HepG2 (cell line): ENCODE results near the gene CELSR3. TPM values are rescaled to one million over a fixed set of nuclear protein-coding genes. Genes with fewer than 3 reads are reported as not detected.

ENCODE experiments used
- ATAC-seq: fragments of 200-7000 bp; cut with Tn5 transposase; 3 replicates; pipeline ENCODE4 v1.9.1; 2020; ENCODE audit warnings: mild to moderate bottlenecking, moderate library complexity
- BruUV-seq: library from RNA; stranded (reverse); fragments of 400-500 nt; replicated peaks from 2 replicates; lab custom pipeline; 2021; lab: Mats Ljungman, UMichigan
- CTCF ChIA-PET: fragments of 300-600 bp; formaldehyde crosslinking; extraction: SDS; loops from one replicate; lab custom pipeline; 2021; ENCODE audit warnings: low total read pairs, inconsistent platforms, low intra/inter-chr PET ratio; lab: Yijun Ruan, JAX
- POLR2A ChIA-PET: fragments of 350-600 bp; sonication (Branson Sonifier 250); formaldehyde crosslinking; loops from one replicate; lab custom pipeline; 2020; ENCODE audit warnings: antibody characterized with exemption, inconsistent platforms; lab: Yijun Ruan, JAX
- DNase-seq: peaks from one replicate; pipeline ENCODE4 v3.0.0-alpha.2; 2015; ENCODE audit warnings: low spot score
- FAIRE-seq: peaks from 3 replicates; lab custom pipeline; 2011; peaks lifted over from hg19 to GRCh38; lab: Jason Lieb, UNC
- H2AFZ ChIP-seq: one replicate; pipeline ENCODE4 v1.6.1; 2011; ENCODE audit warnings: low read length, inconsistent platforms
- H3K27ac ChIP-seq: fragments of 300-600 bp; 3 replicates; pipeline ENCODE4 v1.8.0; 2011; ENCODE audit warnings: mixed run types, mild to moderate bottlenecking, mixed read lengths, low read length, inconsistent platforms; ENCODE audit not compliant: insufficient read depth; ENCODE audit errors: extremely low read length
- H3K27me3 ChIP-seq, 2 experiments: fragments of 200-600 bp in 1 of 2; 2 replicates in 1 of 2; 3 replicates in 1 of 2; pipeline versions ENCODE4 v1.6.0 to v1.8.0; 2011; ENCODE audit warnings: low read length in 2 of 2, mild to moderate bottlenecking in 2 of 2, moderate library complexity in 2 of 2, inconsistent platforms in 1 of 2; ENCODE audit not compliant: insufficient read depth in 2 of 2, control insufficient read depth in 1 of 2
- H3K36me3 ChIP-seq, 2 experiments: fragments of 200-600 bp in 1 of 2; replicated peaks in 1 of 2; 2 replicates in 1 of 2; 3 replicates in 1 of 2; pipeline versions ENCODE4 v1.5.1 to v1.8.0; 2011; ENCODE audit warnings: low read length in 2 of 2, inconsistent platforms in 1 of 2; ENCODE audit not compliant: insufficient read depth in 2 of 2, control insufficient read depth in 1 of 2
- H3K4me1 ChIP-seq: 2 replicates; pipeline ENCODE4 v1.5.1; 2012; ENCODE audit warnings: low read length, inconsistent platforms; ENCODE audit not compliant: insufficient read depth
- H3K4me2 ChIP-seq: 2 replicates; pipeline ENCODE4 v1.6.0; 2011; ENCODE audit warnings: low read depth, low read length, inconsistent platforms
- H3K4me3 ChIP-seq, 3 experiments: fragments of 200-600 bp in 1 of 3; sonication (generic), shearing (Covaris generic) in 1 of 3; replicated peaks in 1 of 3; 2 replicates each; pipeline ENCODE4 v1.5.1; 2011 to 2016; ENCODE audit warnings: low read length in 3 of 3, inconsistent platforms in 2 of 3, low read depth in 2 of 3, mild to moderate bottlenecking in 2 of 3, control low read depth in 1 of 3, mixed read lengths in 1 of 3; ENCODE audit not compliant: insufficient read depth in 1 of 3
- H3K79me2 ChIP-seq: one replicate; pipeline ENCODE4 v1.6.1; 2011; ENCODE audit warnings: low read length, inconsistent platforms; ENCODE audit not compliant: insufficient read depth
- H3K9ac ChIP-seq: 2 replicates; pipeline ENCODE4 v1.6.0; 2011; ENCODE audit warnings: mild to moderate bottlenecking, low read depth, low read length, inconsistent platforms; ENCODE audit not compliant: insufficient read depth
- H3K9me3 ChIP-seq: 2 replicates; pipeline ENCODE4 v1.5.1; 2012; ENCODE audit warnings: mild to moderate bottlenecking, low read length
- H4K20me1 ChIP-seq: 2 replicates; pipeline ENCODE4 v1.6.0; 2011; ENCODE audit warnings: inconsistent platforms, mild to moderate bottlenecking, low read length, moderate library complexity; ENCODE audit not compliant: insufficient read depth
- BHLHE40 ChIP-seq: IDR thresholded peaks from 2 replicates; pipeline ENCODE4 v1.6.1; 2011; ENCODE audit warnings: low read length, improper control_type of control experiment
- ELF3 ChIP-seq: IDR thresholded peaks from 2 replicates; pipeline ENCODE4 v1.6.1; 2016; ENCODE audit warnings: missing genetic modification reagents, missing compliant biosample characterization
- ESRRA ChIP-seq: sonication (generic); formaldehyde crosslinking; IDR thresholded peaks from 2 replicates; pipeline ENCODE4 v1.5.1; 2020; ENCODE audit warnings: mild to moderate bottlenecking, low read depth, missing genetic modification reagents
- FOSL2 ChIP-seq: sonication (generic); formaldehyde crosslinking; IDR thresholded peaks from 2 replicates; pipeline ENCODE4 v1.4.0; 2020; ENCODE audit warnings: missing genetic modification reagents
- POLR2G ChIP-seq: fragments of 200-400 bp; formaldehyde crosslinking; IDR thresholded peaks from 2 replicates; pipeline ENCODE4 v1.6.1; 2018; ENCODE audit warnings: mild to moderate bottlenecking, low read depth, low read length, moderate library complexity
- THAP11 ChIP-seq: IDR thresholded peaks from 2 replicates; pipeline ENCODE4 v1.6.1; 2016; ENCODE audit warnings: missing biosample characterization, missing genetic modification reagents
- U2AF1 ChIP-seq: fragments of 200-400 bp; formaldehyde crosslinking; optimal IDR thresholded peaks from 2 replicates; pipeline ENCODE3; 2017; ENCODE audit warnings: mild to moderate bottlenecking, low read depth, low read length
- ZNF605 ChIP-seq: sonication (generic); formaldehyde crosslinking; IDR thresholded peaks from 2 replicates; pipeline ENCODE4 v1.8.0; 2022; ENCODE audit warnings: mild to moderate bottlenecking, missing genetic modification reagents
- ZNF83 ChIP-seq: sonication (generic); formaldehyde crosslinking; IDR thresholded peaks from 2 replicates; pipeline ENCODE4 v1.4.0; 2020; ENCODE audit warnings: missing genetic modification reagents, mild to moderate bottlenecking, borderline replicate concordance
- ZNF850 ChIP-seq: sonication (generic); formaldehyde crosslinking; conservative IDR thresholded peaks from 2 replicates; pipeline ENCODE4 v1.9.0; 2021; ENCODE audit warnings: mild to moderate bottlenecking, missing genetic modification reagents
- WGBS: methylation state at CpG from one replicate; pipeline ENCODE4 v1.1.6; 2017; ENCODE audit warnings: low lambda C conversion rate; 5-methylcytosine and 5-hydroxymethylcytosine counted together
- in situ Hi-C: cut with HindIII; loops from 2 replicates; pipeline ENCODE4 v1.10.0; 2017; ENCODE audit warnings: low pct_unique_long_range_greater_than_20kb; ENCODE audit not compliant: extremely low pct_ligation_motif_present
- intact Hi-C: fragments of 100-400 bp; cut with micrococcal nuclease; formaldehyde crosslinking; loops from one replicate; pipeline ENCODE4 v1.10.0; 2022; ENCODE audit not compliant: unreplicated experiment
- polyA plus RNA-seq, 8 experiments: library from polyadenylated mRNA; depleted of rRNA in 3 of 8; stranded (reverse) in 7 of 8; unstranded in 1 of 8; fragments of >200 nt; fragmentation: Illumina TruSeq in 4 of 8; extraction: Trizol in 4 of 8; gene quantifications; 2 replicates each; pipeline versions ENCODE4 v1.2.1 to v1.2.3, GENCODE V29; 2011 to 2016; ENCODE audit warnings: low read depth in 4 of 8, missing spikeins in 1 of 8, mixed read lengths in 1 of 8; ENCODE audit not compliant: insufficient read depth in 1 of 8
- total RNA-seq, 5 experiments: library from RNA; depleted of rRNA; stranded (reverse); fragments of >200 nt; fragmentation: Illumina TruSeq; extraction: Trizol; gene quantifications; 2 replicates each; pipeline ENCODE4 v1.2.3, GENCODE V29; 2016; ENCODE audit warnings: low read depth in 1 of 5
- TF ChIP-seq, protein P1 (sequence below): sonication (generic); formaldehyde crosslinking; IDR thresholded peaks from 2 replicates; pipeline ENCODE4 v1.5.0; 2020; ENCODE audit warnings: mild to moderate bottlenecking, missing genetic modification reagents
- TF ChIP-seq, protein P2 (sequence below): sonication (generic); formaldehyde crosslinking; IDR thresholded peaks from 2 replicates; pipeline ENCODE4 v1.4.0; 2020; ENCODE audit warnings: mild to moderate bottlenecking, missing genetic modification reagents, borderline replicate concordance

The CELSR3 gene
- total and polyA plus RNA-seq, 2 of the 13 experiments (the other 11 are each of a cell fraction or from before 2014, with no cell fraction given), result 5.4 to 6.7 TPM

DNA sequence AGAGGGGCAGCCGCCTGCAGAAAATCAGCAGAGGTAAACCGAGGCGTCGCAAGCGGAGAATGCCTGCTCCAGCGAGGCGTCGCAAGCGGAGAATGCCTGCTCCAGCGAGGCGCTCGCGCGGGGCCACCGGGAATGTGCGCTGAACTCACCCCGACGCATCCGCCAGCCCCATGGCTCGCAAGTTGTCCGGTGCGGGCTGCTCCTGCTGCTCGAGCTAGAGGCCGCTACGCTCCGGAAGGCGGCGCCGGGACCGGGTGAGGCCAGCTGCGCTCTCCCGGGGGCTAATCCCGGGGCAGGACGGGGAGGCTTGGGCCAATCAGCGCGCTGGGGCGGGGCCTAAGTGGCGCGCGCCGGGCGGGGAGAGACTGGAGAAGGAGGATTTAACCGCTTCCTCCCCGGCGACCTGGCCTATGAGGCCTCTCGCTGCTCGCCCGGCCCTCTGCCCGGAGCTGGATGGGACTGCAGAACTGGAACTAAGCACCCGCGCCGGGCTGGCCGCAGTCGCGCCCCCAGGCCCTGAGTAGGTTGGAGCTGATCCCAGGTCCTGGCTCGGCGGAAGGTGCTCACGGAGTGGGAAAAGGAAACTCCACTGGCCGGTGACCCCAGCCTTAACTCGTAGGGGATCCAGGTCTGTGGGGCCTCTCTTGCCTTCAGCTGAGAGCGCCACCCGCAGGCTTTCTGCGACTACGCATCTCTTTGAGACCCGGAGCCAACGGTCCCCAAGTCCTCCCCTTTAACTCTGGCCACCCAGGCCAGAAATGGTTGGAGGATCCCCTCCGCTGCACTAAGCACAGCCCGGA, 27.3 kb downstream of the CELSR3 start, which contains the start of gene SLC26A6 (continued):
- TF ChIP-seq POLR2G (peak; percentile 83), BHLHE40 (no peak), ZNF605 (CRISPR knock-in tag) (peak; percentile 76; the same call in 1 of the 2 replicates)

DNA sequence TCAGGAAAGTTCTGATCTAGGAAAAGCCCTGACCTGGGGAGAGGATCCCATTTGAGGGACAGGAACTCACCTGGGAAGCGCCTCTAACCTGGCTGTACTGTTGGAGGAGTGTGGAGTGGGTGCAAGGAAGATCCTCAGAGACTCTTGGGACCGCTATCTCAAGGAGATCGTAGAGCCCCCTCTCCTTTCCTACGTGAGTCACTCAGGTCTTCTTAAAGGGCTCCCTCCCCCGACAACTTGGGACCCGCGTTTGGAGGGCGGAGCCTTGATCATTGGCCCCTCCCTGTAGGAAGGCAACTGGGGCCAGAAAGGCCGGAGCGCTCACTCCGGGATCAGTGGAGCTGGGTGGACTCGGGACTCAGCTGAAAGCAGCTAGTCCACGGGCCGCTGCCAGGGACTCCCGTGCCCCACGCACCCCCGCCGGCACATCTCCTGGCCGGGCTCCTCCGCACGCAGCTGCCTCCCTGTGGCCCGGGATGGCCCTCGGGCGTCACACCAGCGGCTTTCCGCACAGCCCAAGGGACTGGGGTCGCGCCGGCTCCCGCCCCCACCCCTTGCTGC, 27.9 kb downstream of the CELSR3 start:
- H3K27me3 ChIP-seq, result no peaks in the 10 kb centered on the region; a peak in 1 of 5 replicates
- TSS peak; percentile 58 for BruUV-seq
- peaks cover 13 to 40% of the 10 kb centered on the region in 2 experiments; a peak in 4 of 5 replicates for H3K36me3 ChIP-seq
- ChIA-PET POLR2A (interaction anchor here (0.7 to 4.8 kb wide), 22 partner anchors 12 to 373 kb away, joined by 3 to 140 read pairs (median 7); partner anchors contain the start of genes CCDC51, CELSR3, COL7A1 and IP6K2), CTCF (interaction anchor here (2.2 kb wide), 1 partner anchor 25 kb away, joined by 13 read pairs; the partner anchor contains the start of gene UQCRC1)
- peaks cover 43% of the 10 kb centered on the region for H3K79me2 ChIP-seq
- in situ Hi-C loops, result no loop called here
- ATAC-seq (peak; percentile 32), FAIRE-seq (peak; percentile 30), DNase-seq (peak; percentile 35)
- no peaks in the 10 kb centered on the region for H3K9me3 ChIP-seq
- intact Hi-C loops, result loop anchor here (1.0 to 2.0 kb wide), 3 partner anchors 16 to 78 kb away; partner anchors contain the start of genes PFKFB4 and UQCRC1
- no peak overlapping the region for H2AFZ ChIP-seq
- no peaks in the 10 kb centered on the region for H4K20me1 ChIP-seq
- 5% methylated on average over 7 of the region's 30 CpGs for WGBS
- H3K27ac ChIP-seq, result peak overlapping the region; percentile 74
- peak overlapping the region; percentile 88 for H3K4me2 ChIP-seq
- peak overlapping the region; percentile 83 for H3K9ac ChIP-seq
- H3K4me3 ChIP-seq, result peak overlapping the region; percentile 71 to 96 (median 93)
- peaks cover 66% of the 10 kb centered on the region for H3K4me1 ChIP-seq
- TF ChIP-seq ZNF850 (CRISPR knock-in tag) (peak; percentile 73; the same call in 1 of the 2 replicates), U2AF1 (peak; percentile 11), THAP11 (CRISPR knock-in tag) (peak; percentile 0; the same call in 1 of the 2 replicates), FOSL2 (CRISPR knock-in tag) (peak; percentile 26; the same call in 1 of the 2 replicates), ESRRA (0 out of 2 replicates have a peak, but pooled peaks have one; percentile 16), ZNF83 (CRISPR knock-in tag) (peak; percentile 23; the same call in 1 of the 2 replicates), ELF3 (CRISPR knock-in tag) (0 out of 2 replicates have a peak, but pooled peaks have one; percentile 4)
- TF ChIP-seq, protein P1, sequence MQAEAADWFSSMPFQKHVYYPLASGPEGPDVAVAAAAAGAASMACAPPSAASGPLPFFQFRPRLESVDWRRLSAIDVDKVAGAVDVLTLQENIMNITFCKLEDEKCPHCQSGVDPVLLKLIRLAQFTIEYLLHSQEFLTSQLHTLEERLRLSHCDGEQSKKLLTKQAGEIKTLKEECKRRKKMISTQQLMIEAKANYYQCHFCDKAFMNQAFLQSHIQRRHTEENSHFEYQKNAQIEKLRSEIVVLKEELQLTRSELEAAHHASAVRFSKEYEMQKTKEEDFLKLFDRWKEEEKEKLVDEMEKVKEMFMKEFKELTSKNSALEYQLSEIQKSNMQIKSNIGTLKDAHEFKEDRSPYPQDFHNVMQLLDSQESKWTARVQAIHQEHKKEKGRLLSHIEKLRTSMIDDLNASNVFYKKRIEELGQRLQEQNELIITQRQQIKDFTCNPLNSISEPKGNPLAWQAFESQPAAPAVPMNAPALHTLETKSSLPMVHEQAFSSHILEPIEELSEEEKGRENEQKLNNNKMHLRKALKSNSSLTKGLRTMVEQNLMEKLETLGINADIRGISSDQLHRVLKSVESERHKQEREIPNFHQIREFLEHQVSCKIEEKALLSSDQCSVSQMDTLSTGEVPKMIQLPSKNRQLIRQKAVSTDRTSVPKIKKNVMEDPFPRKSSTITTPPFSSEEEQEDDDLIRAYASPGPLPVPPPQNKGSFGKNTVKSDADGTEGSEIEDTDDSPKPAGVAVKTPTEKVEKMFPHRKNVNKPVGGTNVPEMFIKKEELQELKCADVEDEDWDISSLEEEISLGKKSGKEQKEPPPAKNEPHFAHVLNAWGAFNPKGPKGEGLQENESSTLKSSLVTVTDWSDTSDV (CRISPR knock-in tag), result 0 out of 2 replicates have a peak, but pooled peaks have one; percentile 69
- TF ChIP-seq, protein P2, sequence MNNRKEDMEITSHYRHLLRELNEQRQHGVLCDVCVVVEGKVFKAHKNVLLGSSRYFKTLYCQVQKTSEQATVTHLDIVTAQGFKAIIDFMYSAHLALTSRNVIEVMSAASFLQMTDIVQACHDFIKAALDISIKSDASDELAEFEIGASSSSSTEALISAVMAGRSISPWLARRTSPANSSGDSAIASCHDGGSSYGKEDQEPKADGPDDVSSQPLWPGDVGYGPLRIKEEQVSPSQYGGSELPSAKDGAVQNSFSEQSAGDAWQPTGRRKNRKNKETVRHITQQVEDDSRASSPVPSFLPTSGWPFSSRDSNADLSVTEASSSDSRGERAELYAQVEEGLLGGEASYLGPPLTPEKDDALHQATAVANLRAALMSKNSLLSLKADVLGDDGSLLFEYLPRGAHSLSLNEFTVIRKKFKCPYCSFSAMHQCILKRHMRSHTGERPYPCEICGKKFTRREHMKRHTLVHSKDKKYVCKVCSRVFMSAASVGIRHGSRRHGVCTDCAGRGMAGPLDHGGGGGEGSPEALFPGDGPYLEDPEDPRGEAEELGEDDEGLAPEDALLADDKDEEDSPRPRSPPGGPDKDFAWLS (CRISPR knock-in tag), result 0 out of 2 replicates have a peak, but pooled peaks have one; percentile 10
